K562 (cell line): ENCODE results near the gene ECM1. TPM values are rescaled to one million over a fixed set of nuclear protein-coding genes. Genes with fewer than 3 reads are reported as not detected.

Experiments
- AFF4 ChIP-seq: sonication (generic); formaldehyde crosslinking; IDR thresholded peaks from 2 replicates; pipeline ENCODE4 v1.8.0; 2023; ENCODE audit warnings: mild to moderate bottlenecking, missing genetic modification reagents
- CBFA2T3 ChIP-seq: fragments of 450-650 bp; IDR thresholded peaks from 2 replicates; pipeline ENCODE4 v1.6.1; 2017
- CBFB ChIP-seq: sonication (generic); formaldehyde crosslinking; IDR thresholded peaks from 2 replicates; pipeline ENCODE4 v1.4.0; 2020; ENCODE audit warnings: mild to moderate bottlenecking, missing genetic modification reagents
- MED1 ChIP-seq: sonication (generic); formaldehyde crosslinking; IDR thresholded peaks from 2 replicates; pipeline ENCODE4 v1.8.1; 2023; ENCODE audit warnings: missing genetic modification reagents, borderline replicate concordance
- MEIS2 ChIP-seq: fragments of 450-650 bp; IDR thresholded peaks from 2 replicates; pipeline ENCODE4 v1.6.1; 2014; ENCODE audit warnings: mild to moderate bottlenecking; ENCODE audit not compliant: partially characterized antibody
- MXI1 ChIP-seq: IDR thresholded peaks from 2 replicates; pipeline ENCODE4 v1.6.1; 2011; ENCODE audit warnings: low read depth, mild to moderate bottlenecking, improper control_type of control experiment, low read length
- NFE2 ChIP-seq: IDR thresholded peaks from 2 replicates; pipeline ENCODE4 v1.6.1; 2014; ENCODE audit warnings: antibody characterized with exemption, low read depth
- NFIC ChIP-seq: fragments of 450-650 bp; IDR thresholded peaks from 2 replicates; pipeline ENCODE4 v1.6.1; 2017; ENCODE audit warnings: mild to moderate bottlenecking, inconsistent platforms
- TGIF2 ChIP-seq: sonication (generic); formaldehyde crosslinking; IDR thresholded peaks from 2 replicates; pipeline ENCODE4 v1.8.1; 2022; ENCODE audit warnings: mild to moderate bottlenecking, missing genetic modification reagents, moderate library complexity
- TRIM24 ChIP-seq, 2 experiments: fragments of 450-650 bp; IDR thresholded peaks; 2 replicates each; pipeline ENCODE4 v1.6.1; 2016
- ZNF274 ChIP-seq: IDR thresholded peaks from 2 replicates; pipeline ENCODE4 v1.6.1; 2011; ENCODE audit warnings: low read depth, mild to moderate bottlenecking, low read length, moderate library complexity, borderline replicate concordance
- ZNF444 ChIP-seq: fragments of 250-450 bp; sonication (Bioruptor Pico); IDR thresholded peaks from 2 replicates; pipeline ENCODE4 v1.4.0; 2020; ENCODE audit warnings: mild to moderate bottlenecking, moderate library complexity
- ZNF518B ChIP-seq: fragments of 250-450 bp; sonication (Bioruptor Pico); IDR thresholded peaks from 2 replicates; pipeline ENCODE4 v1.5.0; 2021; ENCODE audit warnings: mild to moderate bottlenecking, moderate library complexity
- ZNF766 ChIP-seq: fragments of 200-800 bp; sonication (Bioruptor generic); conservative IDR thresholded peaks from 2 replicates; pipeline ENCODE4 v1.6.1; 2016; ENCODE audit warnings: missing genetic modification characterization, missing compliant biosample characterization
- polyA plus RNA-seq, 8 experiments: library from polyadenylated mRNA; depleted of rRNA in 4 of 8; stranded (reverse) in 5 of 8; unstranded in 3 of 8; fragments of >200 nt; fragmentation: Nextera tagmentation in 2 of 8; fragmentation: Illumina TruSeq in 1 of 8; extraction: Ambion mirVana in 2 of 8; extraction: Trizol in 1 of 8; gene quantifications; 2 replicates each; pipeline versions ENCODE4 v1.2.1 to v1.2.3, GENCODE V29; 2011 to 2014; ENCODE audit warnings: inconsistent platforms in 1 of 8, missing spikeins in 1 of 8
- total RNA-seq, 7 experiments: library from RNA; depleted of rRNA in 6 of 7; stranded (reverse); fragments of >200 nt in 6 of 7; fragmentation: Illumina TruSeq in 2 of 7; extraction: Trizol in 2 of 7; gene quantifications; 2 replicates each; pipeline versions ENCODE4 v1.2.1 to v1.2.3, GENCODE V29; 2011 to 2021; ENCODE audit warnings: low replicate concordance in 1 of 7
- TF ChIP-seq, protein P1 (sequence below): fragments of 250-450 bp; sonication (Bioruptor Pico); IDR thresholded peaks from 2 replicates; pipeline ENCODE4 v1.4.0; 2020; ENCODE audit warnings: mild to moderate bottlenecking, moderate library complexity, borderline replicate concordance
- TF ChIP-seq, protein P2 (sequence below): fragments of 450-650 bp; IDR thresholded peaks from one replicate; pipeline ENCODE4 v1.6.1; 2018; ENCODE audit warnings: mild to moderate bottlenecking, moderate library complexity; ENCODE audit not compliant: partially characterized antibody

ECM1 gene
- total and polyA plus RNA-seq, 9 of the 15 experiments (the other 6 are each of a cell fraction or from before 2014, with no cell fraction given), result 6.6 to 52.2 (median 12.8) TPM

DNA sequence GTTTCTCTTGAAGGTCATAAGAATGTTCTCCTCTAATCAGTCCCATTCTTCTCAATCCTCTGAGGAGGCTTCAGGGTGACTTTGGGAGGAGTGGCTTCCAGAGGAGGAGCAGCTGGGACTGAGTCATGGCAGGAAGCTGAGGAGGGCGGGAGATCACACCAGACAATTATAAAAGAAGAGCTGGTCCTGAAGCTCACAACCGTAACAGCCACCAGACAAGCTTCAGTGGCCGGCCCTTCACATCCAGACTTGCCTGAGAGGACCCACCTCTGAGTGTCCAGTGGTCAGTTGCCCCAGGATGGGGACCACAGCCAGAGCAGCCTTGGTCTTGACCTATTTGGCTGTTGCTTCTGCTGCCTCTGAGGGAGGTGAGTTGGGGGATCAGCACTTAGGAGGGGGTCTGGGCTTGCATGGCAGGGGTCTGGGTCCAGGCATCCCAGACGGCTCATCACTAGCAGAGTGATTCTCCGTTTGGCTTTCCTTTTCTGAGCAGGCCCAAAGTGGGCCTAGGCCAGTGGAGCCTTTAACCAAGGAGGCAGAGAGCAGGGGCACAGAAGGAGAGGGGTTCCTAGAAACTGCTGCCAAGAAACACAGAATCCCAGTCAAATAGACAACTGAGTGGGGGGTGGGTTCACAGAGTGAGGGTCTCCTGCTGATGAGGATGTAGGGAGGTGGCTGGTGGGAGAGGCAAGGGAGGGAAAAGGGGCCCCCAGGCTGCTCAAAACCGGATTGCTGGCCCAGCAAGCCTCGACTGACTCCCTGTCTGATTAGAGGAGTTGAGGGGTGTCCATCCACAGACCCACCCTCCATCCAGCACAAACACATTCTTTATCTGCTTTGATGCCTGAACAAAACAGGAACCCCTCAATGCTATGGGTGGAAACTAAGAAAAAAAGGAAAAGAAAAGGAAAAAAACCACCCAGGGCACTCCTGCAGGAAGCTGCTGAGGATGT lies at the start of gene ECM1 (continued):
- TF ChIP-seq ZNF766 (CRISPR knock-in tag) (no peak), ZNF274 (no peak), TRIM24 (IDR thresholded peaks at IDR 0.05) (no peak), CBFB (CRISPR knock-in tag) (no peak), MXI1 (no peak), NFE2 (peak; percentile 68), ZNF518B (CRISPR knock-in tag) (no peak), ZNF444 (CRISPR knock-in tag) (no peak), CBFA2T3 (peak; percentile 24; the same call in 1 of the 2 replicates), TGIF2 (no peak), MED1 (CRISPR knock-in tag) (no peak), NFIC (no peak), MEIS2 (no peak), AFF4 (no peak)
- TF ChIP-seq, protein P1, sequence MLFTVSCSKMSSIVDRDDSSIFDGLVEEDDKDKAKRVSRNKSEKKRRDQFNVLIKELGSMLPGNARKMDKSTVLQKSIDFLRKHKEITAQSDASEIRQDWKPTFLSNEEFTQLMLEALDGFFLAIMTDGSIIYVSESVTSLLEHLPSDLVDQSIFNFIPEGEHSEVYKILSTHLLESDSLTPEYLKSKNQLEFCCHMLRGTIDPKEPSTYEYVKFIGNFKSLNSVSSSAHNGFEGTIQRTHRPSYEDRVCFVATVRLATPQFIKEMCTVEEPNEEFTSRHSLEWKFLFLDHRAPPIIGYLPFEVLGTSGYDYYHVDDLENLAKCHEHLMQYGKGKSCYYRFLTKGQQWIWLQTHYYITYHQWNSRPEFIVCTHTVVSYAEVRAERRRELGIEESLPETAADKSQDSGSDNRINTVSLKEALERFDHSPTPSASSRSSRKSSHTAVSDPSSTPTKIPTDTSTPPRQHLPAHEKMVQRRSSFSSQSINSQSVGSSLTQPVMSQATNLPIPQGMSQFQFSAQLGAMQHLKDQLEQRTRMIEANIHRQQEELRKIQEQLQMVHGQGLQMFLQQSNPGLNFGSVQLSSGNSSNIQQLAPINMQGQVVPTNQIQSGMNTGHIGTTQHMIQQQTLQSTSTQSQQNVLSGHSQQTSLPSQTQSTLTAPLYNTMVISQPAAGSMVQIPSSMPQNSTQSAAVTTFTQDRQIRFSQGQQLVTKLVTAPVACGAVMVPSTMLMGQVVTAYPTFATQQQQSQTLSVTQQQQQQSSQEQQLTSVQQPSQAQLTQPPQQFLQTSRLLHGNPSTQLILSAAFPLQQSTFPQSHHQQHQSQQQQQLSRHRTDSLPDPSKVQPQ (CRISPR knock-in tag), result no peak
- TF ChIP-seq, protein P2, sequence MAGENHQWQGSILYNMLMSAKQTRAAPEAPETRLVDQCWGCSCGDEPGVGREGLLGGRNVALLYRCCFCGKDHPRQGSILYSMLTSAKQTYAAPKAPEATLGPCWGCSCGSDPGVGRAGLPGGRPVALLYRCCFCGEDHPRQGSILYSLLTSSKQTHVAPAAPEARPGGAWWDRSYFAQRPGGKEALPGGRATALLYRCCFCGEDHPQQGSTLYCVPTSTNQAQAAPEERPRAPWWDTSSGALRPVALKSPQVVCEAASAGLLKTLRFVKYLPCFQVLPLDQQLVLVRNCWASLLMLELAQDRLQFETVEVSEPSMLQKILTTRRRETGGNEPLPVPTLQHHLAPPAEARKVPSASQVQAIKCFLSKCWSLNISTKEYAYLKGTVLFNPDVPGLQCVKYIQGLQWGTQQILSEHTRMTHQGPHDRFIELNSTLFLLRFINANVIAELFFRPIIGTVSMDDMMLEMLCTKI, result no peak
